GM12892 (cell line): ENCODE measurements around the gene BCL7A.

Experiments used
- POLR2A ChIP-seq: IDR thresholded peaks from 2 replicates; pipeline ENCODE4 v1.6.1; 2011; ENCODE audit warnings: low read depth, low read length, control low read depth
- POLR2AphosphoS5 ChIP-seq: IDR thresholded peaks from 2 replicates; pipeline ENCODE4 v1.6.1; 2011; ENCODE audit warnings: low read depth, low read length, control low read depth
- TAF1 ChIP-seq: IDR thresholded peaks from 2 replicates; pipeline ENCODE4 v1.6.1; 2011; ENCODE audit warnings: low read depth, mild to moderate bottlenecking, control low read depth, low read length, borderline replicate concordance

DNA sequence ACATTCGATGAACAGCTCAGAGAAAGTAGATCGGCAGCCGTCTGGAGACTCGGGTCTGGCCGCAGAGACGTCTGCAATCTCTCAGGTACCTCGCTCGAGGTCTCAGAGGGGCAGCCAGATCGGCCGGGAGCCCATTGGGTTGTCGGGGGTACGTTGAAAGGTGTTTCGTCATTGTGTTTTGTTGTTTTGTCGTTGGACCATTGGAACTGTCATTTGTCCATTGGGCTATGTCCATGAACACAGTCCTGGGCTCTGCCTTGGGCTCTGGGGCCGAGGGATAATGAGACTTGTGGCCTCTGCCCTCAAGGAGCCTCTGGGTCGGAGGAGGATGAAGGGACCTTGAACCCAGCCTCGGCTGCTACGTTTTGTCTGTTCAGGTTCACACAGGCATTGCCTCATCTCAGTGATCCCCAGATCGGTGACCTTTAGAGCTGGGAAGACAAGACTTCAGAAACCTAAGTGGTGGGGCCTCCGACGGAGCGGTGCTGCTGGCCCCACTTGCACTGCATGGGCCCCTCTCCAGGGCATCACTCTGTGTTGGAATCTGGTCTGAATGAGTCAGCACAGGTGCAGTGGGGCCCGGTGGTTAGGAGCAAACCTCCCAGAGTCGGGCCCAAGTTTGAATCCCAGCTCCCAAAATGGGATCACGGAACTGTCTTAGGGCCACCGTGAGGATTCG lies 33.3 kb downstream of the BCL7A start:
- TF ChIP-seq POLR2AphosphoS5 (no peak), POLR2A (no peak), TAF1 (no peak)
